Chondrocyte (in vitro differentiated cells): ENCODE results near the gene KISS1R. TPM values are rescaled to one million over a fixed set of nuclear protein-coding genes. Genes with fewer than 3 reads are reported as not detected.

Experiments used
- DNase-seq: peaks from one replicate; pipeline ENCODE4 v3.0.0; 2021; ENCODE audit warnings: mixed read lengths, low spot score
- H3K27ac Mint-ChIP-seq: one replicate; pipeline ENCODE4 v1.8.0; 2021; ENCODE audit warnings: mild to moderate bottlenecking, moderate library complexity, mixed read lengths; ENCODE audit not compliant: unreplicated experiment
- H3K27me3 Mint-ChIP-seq: 2 replicates; pipeline ENCODE4 v1.8.0; 2021; ENCODE audit warnings: low read depth, mixed read lengths
- H3K36me3 Mint-ChIP-seq: 2 replicates; pipeline ENCODE4 v1.8.0; 2021; ENCODE audit warnings: low read depth, mixed read lengths
- H3K4me1 Mint-ChIP-seq: 2 replicates; pipeline ENCODE4 v1.8.0; 2021; ENCODE audit warnings: low read depth, mild to moderate bottlenecking, mixed read lengths
- H3K4me3 Mint-ChIP-seq: one replicate; pipeline ENCODE4 v1.8.0; 2021; ENCODE audit warnings: mild to moderate bottlenecking, moderate library complexity, mixed read lengths; ENCODE audit not compliant: unreplicated experiment
- H3K9me3 Mint-ChIP-seq: 2 replicates; pipeline ENCODE4 v1.8.0; 2021; ENCODE audit warnings: low read depth, mixed read lengths
- total RNA-seq: library from RNA; stranded (reverse); gene quantifications from 3 replicates; pipeline ENCODE4 v1.2.1, GENCODE V29; 2021
- TF ChIP-seq, protein P1 (sequence below): fragments of 200-600 bp; sonication (generic); IDR thresholded peaks from 2 replicates; pipeline ENCODE4 v1.5.0; 2021; ENCODE audit warnings: antibody characterized with exemption, mild to moderate bottlenecking, moderate library complexity

Gene KISS1R
- total RNA-seq, 1 donor from 2014 or later: 0.17 TPM

DNA sequence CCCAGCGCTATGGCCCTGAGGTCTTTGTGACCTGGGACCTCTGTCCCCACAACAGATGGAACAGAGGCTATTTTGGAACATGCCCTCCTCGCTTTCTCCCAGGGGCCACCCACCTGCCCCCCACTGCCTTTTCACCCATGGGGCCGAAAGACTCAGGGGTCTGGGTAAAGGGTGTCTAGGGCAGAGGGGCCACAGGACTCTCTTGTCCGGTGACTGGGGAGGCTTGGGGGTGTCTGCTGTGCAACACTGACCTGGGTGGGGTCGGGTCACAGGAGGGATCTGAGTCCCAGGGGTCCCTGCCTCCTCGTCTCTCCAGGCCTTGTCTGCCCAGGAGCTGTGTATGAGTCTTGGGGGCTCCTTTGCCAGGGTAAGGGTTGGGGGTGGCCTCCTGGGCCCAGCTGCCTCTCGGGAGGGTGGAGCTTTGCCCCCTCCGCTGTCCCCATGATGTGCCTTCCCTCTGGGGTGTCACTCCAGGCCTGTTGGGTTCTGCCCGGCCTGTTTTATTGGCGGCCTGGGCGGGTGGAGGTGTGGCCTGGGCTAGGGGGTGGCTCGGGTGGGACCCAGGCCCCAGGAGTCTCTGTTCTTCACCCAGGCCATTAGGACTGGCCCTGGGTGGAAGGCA lies 10.8 kb downstream of the KISS1R start:
- Mint-ChIP-seq H3K36me3 (no peaks in the 10 kb centered on the region), H3K4me3 (no peak overlapping the region), H3K27ac (no peak overlapping the region), H3K9me3 (no peaks in the 10 kb centered on the region), H3K27me3 (no peaks in the 10 kb centered on the region), H3K4me1 (peaks cover 7% of the 10 kb centered on the region)
- TF ChIP-seq, protein P1, sequence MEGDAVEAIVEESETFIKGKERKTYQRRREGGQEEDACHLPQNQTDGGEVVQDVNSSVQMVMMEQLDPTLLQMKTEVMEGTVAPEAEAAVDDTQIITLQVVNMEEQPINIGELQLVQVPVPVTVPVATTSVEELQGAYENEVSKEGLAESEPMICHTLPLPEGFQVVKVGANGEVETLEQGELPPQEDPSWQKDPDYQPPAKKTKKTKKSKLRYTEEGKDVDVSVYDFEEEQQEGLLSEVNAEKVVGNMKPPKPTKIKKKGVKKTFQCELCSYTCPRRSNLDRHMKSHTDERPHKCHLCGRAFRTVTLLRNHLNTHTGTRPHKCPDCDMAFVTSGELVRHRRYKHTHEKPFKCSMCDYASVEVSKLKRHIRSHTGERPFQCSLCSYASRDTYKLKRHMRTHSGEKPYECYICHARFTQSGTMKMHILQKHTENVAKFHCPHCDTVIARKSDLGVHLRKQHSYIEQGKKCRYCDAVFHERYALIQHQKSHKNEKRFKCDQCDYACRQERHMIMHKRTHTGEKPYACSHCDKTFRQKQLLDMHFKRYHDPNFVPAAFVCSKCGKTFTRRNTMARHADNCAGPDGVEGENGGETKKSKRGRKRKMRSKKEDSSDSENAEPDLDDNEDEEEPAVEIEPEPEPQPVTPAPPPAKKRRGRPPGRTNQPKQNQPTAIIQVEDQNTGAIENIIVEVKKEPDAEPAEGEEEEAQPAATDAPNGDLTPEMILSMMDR: no peak
- no peak for DNase-seq

DNA sequence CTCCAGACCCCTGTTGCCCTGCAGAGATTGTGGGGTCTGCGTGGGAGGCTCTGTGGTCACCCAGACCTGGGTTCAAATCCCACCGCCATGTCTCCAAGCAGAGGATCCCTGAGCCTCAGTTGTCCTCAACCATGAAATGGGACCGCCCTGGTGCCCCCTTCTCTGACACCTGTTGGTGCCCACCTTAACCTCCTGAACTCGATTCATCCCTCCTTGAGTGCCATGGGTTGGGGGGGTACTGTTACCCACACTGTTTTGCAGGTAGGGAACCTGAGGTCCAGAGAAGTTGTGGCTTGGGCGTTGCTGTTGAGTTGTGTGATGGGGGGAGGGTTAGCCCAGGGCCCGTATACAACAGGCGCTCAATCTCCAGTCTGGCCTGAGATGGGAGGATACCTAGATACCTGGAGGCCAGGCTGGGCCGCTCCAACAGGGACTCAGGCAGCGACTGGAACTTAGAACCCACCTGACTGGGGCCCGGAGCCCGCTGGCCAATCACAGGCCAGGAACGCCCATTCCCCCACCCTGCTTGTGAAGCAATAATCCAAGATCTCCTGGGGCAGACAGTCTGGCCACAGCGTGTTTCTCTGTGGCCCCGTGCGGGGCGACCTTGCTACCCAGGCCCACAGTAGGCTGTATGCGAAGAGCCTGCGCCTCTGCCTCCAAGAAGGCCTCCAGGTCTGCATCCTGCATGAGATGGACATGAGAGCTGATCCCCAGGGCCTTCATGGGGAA lies 11.5 kb downstream of the KISS1R start:
- Mint-ChIP-seq H3K4me1 (peaks cover 14% of the 10 kb centered on the region), H3K36me3 (no peaks in the 10 kb centered on the region), H3K9me3 (no peaks in the 10 kb centered on the region), H3K4me3 (no peak overlapping the region), H3K27ac (no peak overlapping the region), H3K27me3 (no peaks in the 10 kb centered on the region)
- DNase-seq: no peak
- TF ChIP-seq, protein P1: no peak

DNA sequence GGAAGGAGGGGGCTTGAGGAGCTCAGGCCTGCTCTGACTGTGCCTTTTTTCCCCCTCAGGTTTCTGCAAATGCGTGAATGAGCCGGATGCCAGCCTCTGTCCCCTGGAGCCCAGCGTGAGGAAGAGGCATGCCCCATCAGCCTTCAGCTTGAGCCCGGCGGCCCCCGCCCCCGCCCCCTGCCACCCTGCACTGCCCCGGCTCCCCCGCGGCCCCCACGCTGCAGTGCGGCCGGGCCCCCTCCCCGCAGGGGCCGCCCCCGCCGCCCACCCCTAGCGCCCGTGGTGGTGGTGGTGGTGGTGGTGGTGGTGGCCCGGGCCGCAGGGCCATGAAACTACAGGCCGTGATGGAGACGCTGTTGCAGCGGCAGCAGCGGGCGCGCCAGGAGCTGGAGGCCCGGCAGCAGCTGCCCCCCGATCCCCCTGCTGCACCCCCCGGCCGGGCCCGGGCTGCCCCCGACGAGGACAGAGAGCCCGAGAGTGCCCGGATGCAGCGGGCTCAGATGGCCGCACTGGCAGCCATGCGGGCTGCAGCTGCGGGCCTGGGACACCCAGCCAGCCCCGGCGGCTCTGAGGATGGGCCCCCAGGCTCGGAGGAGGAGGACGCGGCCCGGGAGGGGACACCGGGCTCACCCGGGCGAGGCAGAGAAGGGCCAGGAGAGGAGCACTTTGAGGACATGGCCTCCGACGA lies 12.2 kb downstream of the KISS1R start:
- DNase-seq: no peak

DNA sequence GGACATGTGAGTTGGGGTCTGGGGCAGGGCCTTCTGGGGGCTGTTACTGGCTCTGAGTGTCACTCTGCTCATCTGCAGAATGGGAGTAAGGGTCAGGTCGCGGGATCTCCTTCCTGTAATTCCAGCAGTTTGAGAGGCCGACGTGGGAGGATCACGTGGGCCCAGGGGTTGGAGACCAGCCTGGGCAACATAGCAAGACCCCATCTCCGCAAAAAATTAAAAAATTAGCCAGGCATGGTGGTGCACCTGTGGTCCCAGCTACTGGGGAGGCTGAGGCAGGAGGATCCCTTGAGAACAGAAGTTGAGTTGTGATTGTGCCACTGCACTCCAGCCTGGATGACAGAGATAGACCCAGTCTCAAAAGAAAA lies 12.7 kb downstream of the KISS1R start:
- DNase-seq: no peak
- Mint-ChIP-seq H3K36me3 (no peaks in the 10 kb centered on the region), H3K4me3 (no peak overlapping the region), H3K27ac (no peak overlapping the region), H3K27me3 (no peaks in the 10 kb centered on the region), H3K4me1 (peaks cover 25% of the 10 kb centered on the region), H3K9me3 (no peaks in the 10 kb centered on the region)
- TF ChIP-seq, protein P1: no peak

More for the DNA sequence above, 12.2 kb downstream of the KISS1R start:
- Mint-ChIP-seq H3K36me3 (no peaks in the 10 kb centered on the region), H3K9me3 (no peaks in the 10 kb centered on the region), H3K27ac (no peak overlapping the region), H3K27me3 (no peaks in the 10 kb centered on the region), H3K4me3 (no peak overlapping the region), H3K4me1 (peaks cover 20% of the 10 kb centered on the region)
- TF ChIP-seq, protein P1: no peak

DNA sequence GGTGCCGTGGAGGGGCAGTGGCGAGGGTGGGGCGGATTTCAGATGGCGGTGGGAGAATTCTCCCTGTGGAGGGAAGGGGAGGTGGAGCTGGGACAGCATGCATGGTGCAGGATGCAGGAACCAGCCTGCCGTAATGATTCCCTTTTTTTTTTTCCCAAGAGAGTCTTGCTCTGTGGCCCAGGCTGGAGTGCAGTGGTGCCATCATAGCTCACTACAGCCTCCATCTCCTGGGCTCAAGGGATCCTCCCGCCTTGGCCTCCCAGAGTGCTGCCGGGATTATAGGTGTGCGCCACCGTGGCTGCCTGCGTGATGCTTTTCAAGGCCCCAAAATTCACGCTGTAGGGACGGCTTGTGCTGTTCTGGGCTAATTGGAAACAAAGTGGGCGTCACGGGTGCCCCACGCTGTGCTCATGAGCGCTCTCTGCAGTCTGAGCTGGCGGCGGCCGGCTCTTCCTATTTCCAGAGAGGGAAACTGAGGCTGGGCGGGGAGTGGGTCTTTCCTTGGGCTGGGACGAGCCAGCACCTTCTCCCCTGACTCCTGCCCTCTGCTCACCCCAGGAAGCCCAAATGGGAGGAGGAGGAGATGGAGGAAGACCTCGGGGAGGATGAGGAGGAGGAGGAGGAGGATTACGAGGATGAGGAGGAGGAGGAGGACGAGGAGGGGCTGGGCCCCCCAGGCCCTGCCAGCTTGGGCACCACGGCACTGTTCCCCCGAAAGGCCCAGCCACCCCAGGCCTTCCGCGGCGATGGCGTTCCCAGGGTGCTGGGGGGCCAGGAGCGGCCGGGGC lies 14.9 kb downstream of the KISS1R start:
- TF ChIP-seq, protein P1: no peak
- H3K4me3 Mint-ChIP-seq: no peak overlapping the region
- no peak for DNase-seq
- no peak overlapping the region for H3K27ac Mint-ChIP-seq
- H3K27me3 Mint-ChIP-seq: no peaks in the 10 kb centered on the region
- peaks cover 31% of the 10 kb centered on the region for H3K4me1 Mint-ChIP-seq
- H3K9me3 Mint-ChIP-seq: no peaks in the 10 kb centered on the region
- no peaks in the 10 kb centered on the region for H3K36me3 Mint-ChIP-seq
